Neuronal stem cell (in vitro differentiated cells): ENCODE results near the gene OAS3.
A peak's percentile ranks its signal among the peaks of the same experiment; 100 is the strongest.
"Not testable (repeated sequence)": the region's sequence is repeated elsewhere in the genome, so short reads cannot be mapped to it uniquely, and the experiment has no call there.

Experiments used
- DNase-seq: peaks from one replicate; pipeline ENCODE4 v3.0.0-alpha.2; 2013; ENCODE audit warnings: low spot score
- H2AFZ ChIP-seq: one replicate; pipeline ENCODE4 v1.6.1; 2013; ENCODE audit warnings: mild to moderate bottlenecking, low read length, inconsistent platforms
- H2AK5ac ChIP-seq: 2 replicates; pipeline ENCODE4 v1.6.1; 2013; ENCODE audit warnings: low read depth, mild to moderate bottlenecking, inconsistent platforms, low read length, moderate library complexity, mixed read lengths
- H2BK120ac ChIP-seq: 2 replicates; pipeline ENCODE4 v1.6.1; 2013; ENCODE audit warnings: low read depth, mild to moderate bottlenecking, inconsistent platforms, low read length, moderate library complexity, mixed read lengths
- H2BK12ac ChIP-seq: one replicate; pipeline ENCODE4 v1.6.1; 2013; ENCODE audit warnings: low read length, inconsistent platforms
- H2BK15ac ChIP-seq: 2 replicates; pipeline ENCODE4 v1.6.1; 2013; ENCODE audit warnings: mild to moderate bottlenecking, low read length, inconsistent platforms, mixed read lengths
- H2BK5ac ChIP-seq: one replicate; pipeline ENCODE4 v1.6.1; 2013; ENCODE audit warnings: inconsistent platforms, mild to moderate bottlenecking, low read length, moderate library complexity
- H3K14ac ChIP-seq: one replicate; pipeline ENCODE4 v1.6.1; 2013; ENCODE audit warnings: low read length, inconsistent platforms
- H3K18ac ChIP-seq: 2 replicates; pipeline ENCODE4 v1.6.1; 2013; ENCODE audit warnings: low read length, inconsistent platforms
- H3K23ac ChIP-seq: 2 replicates; pipeline ENCODE4 v1.6.1; 2013; ENCODE audit warnings: low read depth, mild to moderate bottlenecking, mixed read lengths, low read length, inconsistent platforms; ENCODE audit not compliant: poor library complexity
- H3K27ac ChIP-seq: replicated peaks from 3 replicates; pipeline ENCODE4 v1.5.1; 2013; ENCODE audit warnings: low read length, inconsistent platforms
- H3K27me3 ChIP-seq, 3 experiments: 2 replicates each; pipeline ENCODE4 v1.6.1; 2013; ENCODE audit warnings: low read length in 3 of 3, mild to moderate bottlenecking in 2 of 3, inconsistent platforms in 1 of 3, low read depth in 1 of 3, mixed read lengths in 1 of 3, moderate library complexity in 1 of 3; ENCODE audit not compliant: control insufficient read depth in 3 of 3, insufficient read depth in 3 of 3
- H3K36me3 ChIP-seq, 2 donors: replicated peaks in 1 of 2; 2 replicates each; pipeline ENCODE4 v1.6.1; 2013; ENCODE audit warnings: low read length in 2 of 2; ENCODE audit not compliant: control insufficient read depth in 2 of 2, insufficient read depth in 2 of 2
- H3K4ac ChIP-seq: 2 replicates; pipeline ENCODE4 v1.6.1; 2013; ENCODE audit warnings: inconsistent platforms, mild to moderate bottlenecking, low read length, moderate library complexity
- H3K4me1 ChIP-seq, 2 donors: 1 replicate in 1 of 2; 2 replicates in 1 of 2; pipeline ENCODE4 v1.6.1; 2013; ENCODE audit warnings: low read length in 2 of 2, low read depth in 1 of 2; ENCODE audit not compliant: control insufficient read depth in 2 of 2, insufficient read depth in 1 of 2
- H3K4me2 ChIP-seq: one replicate; pipeline ENCODE4 v1.6.1; 2013; ENCODE audit warnings: mild to moderate bottlenecking, low read length, inconsistent platforms; ENCODE audit not compliant: insufficient read depth, poor library complexity, severe bottlenecking
- H3K4me3 ChIP-seq, 2 donors: 2 replicates each; pipeline ENCODE4 v1.5.1; 2013; ENCODE audit warnings: low read length in 2 of 2, mild to moderate bottlenecking in 2 of 2, inconsistent platforms in 1 of 2, moderate library complexity in 1 of 2
- H3K79me1 ChIP-seq: one replicate; pipeline ENCODE4 v1.6.1; 2013; ENCODE audit warnings: low read depth, mild to moderate bottlenecking, inconsistent platforms, low read length, moderate library complexity
- H3K9ac ChIP-seq: one replicate; pipeline ENCODE4 v1.6.1; 2013; ENCODE audit warnings: mild to moderate bottlenecking, low read depth, low read length, inconsistent platforms; ENCODE audit not compliant: poor library complexity
- H3K9me3 ChIP-seq, 2 donors: replicated peaks in 1 of 2; 2 replicates each; pipeline versions ENCODE3 to v1.6.1; 2013; ENCODE audit warnings: low read length in 2 of 2, mild to moderate bottlenecking in 2 of 2, inconsistent platforms in 1 of 2, low read depth in 1 of 2, mixed read lengths in 1 of 2, moderate library complexity in 1 of 2; ENCODE audit not compliant: control insufficient read depth in 2 of 2, insufficient read depth in 1 of 2
- H4K8ac ChIP-seq: one replicate; pipeline ENCODE4 v1.6.1; 2013; ENCODE audit warnings: low read depth, mild to moderate bottlenecking, inconsistent platforms, low read length, moderate library complexity
- H4K91ac ChIP-seq: one replicate; pipeline ENCODE4 v1.6.1; 2013; ENCODE audit warnings: low read length, low read depth, mild to moderate bottlenecking, inconsistent platforms; ENCODE audit not compliant: poor library complexity
- WGBS, 2 donors: extraction: QIAGEN DNeasy Blood & Tissue Kit; methylation state at CpG; one replicate each; pipeline ENCODE4 v1.1.7; 2013; ENCODE audit warnings: missing lambda C conversion rate in 2 of 2, mixed read lengths in 1 of 2; ENCODE audit not compliant: insufficient read length in 2 of 2, insufficient replicate concordance in 1 of 2; ENCODE audit errors: extremely low coverage in 2 of 2; 5-methylcytosine and 5-hydroxymethylcytosine counted together

The OAS3 gene

DNA sequence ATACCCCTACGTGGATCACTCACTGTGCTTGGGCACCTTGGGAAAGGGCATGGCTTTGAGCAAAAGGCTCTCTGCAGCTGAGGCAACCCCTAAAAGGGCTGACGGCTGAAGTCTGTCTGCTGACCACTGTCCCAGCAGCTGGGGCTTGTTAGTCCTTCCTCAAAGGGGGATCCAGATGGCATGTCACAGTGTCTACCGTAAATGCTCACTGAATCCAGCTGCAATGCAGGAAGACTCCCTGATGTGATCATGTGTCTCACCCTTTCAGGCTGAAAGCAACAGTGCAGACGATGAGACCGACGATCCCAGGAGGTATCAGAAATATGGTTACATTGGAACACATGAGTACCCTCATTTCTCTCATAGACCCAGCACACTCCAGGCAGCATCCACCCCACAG is 19.2 kb upstream of the OAS3 start:
- Histone ChIP-seq H2BK15ac (no peak overlapping the region), H3K4me2 (no peak overlapping the region), H3K27me3 (no peaks in the 10 kb centered on the region), H4K8ac (no peak overlapping the region), H2AFZ (no peak overlapping the region), H3K18ac (no peak overlapping the region), H3K14ac (no peak overlapping the region), H3K79me1 (no peaks in the 10 kb centered on the region), H2BK5ac (no peak overlapping the region), H4K91ac (no peak overlapping the region), H3K27ac (no peak overlapping the region), H3K4me1 (no peaks in the 10 kb centered on the region), H3K4me3 (no peak overlapping the region), H3K9me3 (no peaks in the 10 kb centered on the region), H3K36me3 (no peaks in the 10 kb centered on the region), H2BK120ac (no peak overlapping the region), H3K4ac (no peak overlapping the region), H2BK12ac (no peak overlapping the region), H3K23ac (no peak overlapping the region), H3K9ac (peak overlapping the region; percentile 38), H2AK5ac (no peak overlapping the region)
- no CpG with 5 or more reads among the region's 6 CpGs for WGBS, 2 donors
- no peak for DNase-seq

DNA sequence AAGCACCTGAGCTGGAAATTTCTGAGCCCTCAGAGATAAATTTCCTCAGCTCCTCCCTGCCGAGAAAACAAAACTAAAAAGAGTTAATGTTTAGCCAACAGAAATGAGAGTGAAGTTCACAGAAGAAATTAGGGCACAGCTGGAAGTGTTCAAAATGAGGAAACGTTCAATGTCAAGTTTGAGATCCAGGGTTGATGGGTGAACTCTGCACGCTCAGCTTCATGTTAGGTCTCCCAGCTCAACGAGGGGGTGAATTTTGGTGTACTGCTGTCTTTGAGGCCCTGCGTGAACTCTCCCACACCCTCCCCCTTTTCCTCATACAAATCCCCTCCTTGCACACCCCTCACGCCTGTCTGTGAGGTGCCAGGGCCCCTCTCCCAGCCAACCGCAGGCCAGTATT is 13.3 kb upstream of the OAS3 start:
- Histone ChIP-seq H3K4me3 (no peak overlapping the region), H2BK12ac (no peak overlapping the region), H3K27me3 (no peaks in the 10 kb centered on the region), H4K91ac (no peak overlapping the region), H2BK5ac (no peak overlapping the region), H2AFZ (no peak overlapping the region), H2BK15ac (no peak overlapping the region), H3K14ac (no peak overlapping the region), H3K36me3 (no peaks in the 10 kb centered on the region), H3K4ac (no peak overlapping the region), H3K9ac (no peak overlapping the region), H3K27ac (no peak overlapping the region), H3K79me1 (no peaks in the 10 kb centered on the region), H3K9me3 (peaks cover 0 to 2% of the 10 kb centered on the region in 2 donors), H3K18ac (no peak overlapping the region), H3K23ac (no peak overlapping the region), H3K4me1 (no peaks in the 10 kb centered on the region), H2AK5ac (no peak overlapping the region), H4K8ac (no peak overlapping the region), H2BK120ac (no peak overlapping the region), H3K4me2 (no peak overlapping the region)
- no CpG with 5 or more reads among the region's 7 CpGs for WGBS, 2 donors
- DNase-seq = no peak

DNA sequence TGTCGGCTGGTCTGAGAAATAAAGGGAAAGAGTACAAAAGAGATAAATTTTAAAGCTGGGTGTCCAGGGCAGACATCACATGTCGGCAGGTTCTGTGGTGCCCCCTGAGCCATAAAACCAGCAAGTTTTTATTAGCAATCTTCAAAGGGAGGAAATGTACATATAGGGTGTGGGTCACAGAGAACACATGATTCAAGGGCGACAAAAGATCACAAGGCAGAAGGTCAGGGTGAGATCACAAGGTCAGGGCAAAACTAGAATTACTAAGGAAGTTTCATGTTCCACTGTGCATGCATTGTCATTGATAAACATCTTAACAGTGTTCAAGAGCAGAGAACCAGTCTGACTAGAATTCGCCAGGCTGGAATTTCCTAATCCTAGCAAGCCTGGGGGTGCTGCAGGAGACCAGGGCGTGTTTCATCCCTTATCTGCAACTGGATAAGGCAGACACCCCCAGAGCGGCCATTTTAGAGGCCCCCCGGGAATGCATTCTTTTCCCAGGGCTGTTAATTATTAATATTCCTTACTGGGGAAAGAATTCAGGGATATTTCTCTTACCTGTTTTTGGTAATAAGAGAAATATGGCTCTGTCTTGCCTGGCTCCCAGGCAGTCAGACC is 11.7 kb upstream of the OAS3 start:
- H2AK5ac ChIP-seq, H3K4me1 ChIP-seq, H2BK15ac ChIP-seq, H3K79me1 ChIP-seq, H4K8ac ChIP-seq, DNase-seq, H3K4ac ChIP-seq, H4K91ac ChIP-seq, H3K36me3 ChIP-seq, H2BK5ac ChIP-seq, H3K14ac ChIP-seq, H2BK12ac ChIP-seq, H3K4me3 ChIP-seq, H2AFZ ChIP-seq, H3K4me2 ChIP-seq, H3K9ac ChIP-seq, H3K18ac ChIP-seq, H3K27ac ChIP-seq, H3K9me3 ChIP-seq, H2BK120ac ChIP-seq, H3K23ac ChIP-seq, H3K27me3 ChIP-seq: not testable (repeated sequence)
- no CpG with 5 or more reads among the region's 7 CpGs for WGBS, 2 donors

DNA sequence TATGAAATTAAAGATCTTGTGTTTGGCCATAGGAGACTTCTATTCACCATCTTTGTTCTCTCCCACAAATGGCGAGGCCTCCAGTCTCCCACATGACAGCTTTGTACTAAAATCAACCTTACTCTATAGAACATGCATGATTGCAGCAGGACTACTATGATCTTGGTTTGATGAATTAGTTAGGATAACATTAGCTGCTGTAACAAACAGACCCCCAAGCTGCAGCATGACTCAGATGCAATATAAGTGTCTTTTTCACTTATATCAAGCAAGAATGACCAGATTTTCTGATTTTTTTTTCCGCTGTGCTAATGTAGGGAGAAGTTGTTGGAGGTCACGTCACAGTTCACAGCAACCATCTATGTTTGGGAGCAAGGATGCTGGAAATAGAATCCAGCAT is 10.8 kb upstream of the OAS3 start:
- H3K18ac ChIP-seq = no peak overlapping the region
- no peak overlapping the region for H2BK12ac ChIP-seq
- no peak overlapping the region for H2AK5ac ChIP-seq
- DNase-seq = no peak
- H3K9ac ChIP-seq = no peak overlapping the region
- no peak overlapping the region for H3K4me3 ChIP-seq
- no CpG with 5 or more reads among the region's 3 CpGs for WGBS, 2 donors
- no peak overlapping the region for H4K91ac ChIP-seq
- H2BK120ac ChIP-seq = no peak overlapping the region
- H2BK5ac ChIP-seq = no peak overlapping the region
- peaks cover 0 to under 1% of the 10 kb centered on the region in 2 donors for H3K4me1 ChIP-seq
- H3K79me1 ChIP-seq = no peaks in the 10 kb centered on the region
- peaks cover 0 to 2% of the 10 kb centered on the region in 2 donors for H3K9me3 ChIP-seq
- H4K8ac ChIP-seq = no peak overlapping the region
- no peaks in the 10 kb centered on the region for H3K27me3 ChIP-seq
- H3K36me3 ChIP-seq = no peaks in the 10 kb centered on the region
- H3K14ac ChIP-seq = no peak overlapping the region
- no peak overlapping the region for H3K23ac ChIP-seq
- H3K4ac ChIP-seq = no peak overlapping the region
- H2AFZ ChIP-seq = no peak overlapping the region
- no peak overlapping the region for H2BK15ac ChIP-seq
- no peak overlapping the region for H3K4me2 ChIP-seq
- no peak overlapping the region for H3K27ac ChIP-seq
